A549 (cell line): ENCODE measurements around the gene CDC42BPG.

ENCODE experiments used
- BCL3 ChIP-seq: fragments of >200 bp; sonication (Bioruptor Twin); formaldehyde crosslinking; IDR thresholded peaks from 3 replicates; pipeline ENCODE4 v1.6.1; 2016
- CHD2 ChIP-seq: fragments of 150-350 bp; IDR thresholded peaks from 2 replicates; pipeline ENCODE4 v1.6.1; 2014; ENCODE audit warnings: low read length; ENCODE audit not compliant: partially characterized antibody
- CTCF ChIP-seq: fragments of >200 bp; sonication (Bioruptor Twin); formaldehyde crosslinking; IDR thresholded peaks from 3 replicates; pipeline ENCODE4 v1.5.1; 2016
- EP300 ChIP-seq, 2 experiments: fragments of >200 bp; sonication (Bioruptor Twin); formaldehyde crosslinking; IDR thresholded peaks; 2 replicates in 1 of 2; 3 replicates in 1 of 2; pipeline ENCODE4 v1.6.1; 2016 to 2017
- HEYL ChIP-seq: fragments of 250-450 bp; sonication (Bioruptor Pico); IDR thresholded peaks from 2 replicates; pipeline ENCODE4 v1.8.0; 2021; ENCODE audit warnings: mild to moderate bottlenecking, moderate library complexity
- HMGXB4 ChIP-seq: fragments of 250-450 bp; sonication (Bioruptor Pico); IDR thresholded peaks from 2 replicates; pipeline ENCODE4 v1.5.0; 2021; ENCODE audit warnings: mild to moderate bottlenecking, moderate library complexity, borderline replicate concordance
- JUN ChIP-seq, 2 experiments: fragments of >200 bp; sonication (Bioruptor Twin); formaldehyde crosslinking; IDR thresholded peaks; 2 replicates in 1 of 2; 3 replicates in 1 of 2; pipeline ENCODE4 v1.6.1; 2016 to 2017
- JUNB ChIP-seq: fragments of >200 bp; sonication (Bioruptor Twin); formaldehyde crosslinking; IDR thresholded peaks from 2 replicates; pipeline ENCODE4 v1.6.1; 2016
- POLR2A ChIP-seq: IDR thresholded peaks from 2 replicates; pipeline ENCODE4 v1.6.1; 2012; ENCODE audit warnings: mild to moderate bottlenecking, low read length
- RAD21 ChIP-seq, 2 experiments: fragments of >200 bp in 1 of 2; sonication (Bioruptor Twin) in 1 of 2; formaldehyde crosslinking in 1 of 2; IDR thresholded peaks in 1 of 2; conservative IDR thresholded peaks in 1 of 2; 2 replicates in 1 of 2; 3 replicates in 1 of 2; pipeline ENCODE4 v1.6.1; 2012 to 2018; ENCODE audit warnings: inconsistent platforms in 1 of 2
- ZFP36 ChIP-seq: fragments of 450-650 bp; IDR thresholded peaks from 2 replicates; pipeline ENCODE4 v1.6.1; 2014; ENCODE audit warnings: borderline replicate concordance; ENCODE audit not compliant: partially characterized antibody

- TF ChIP-seq CTCF (no peak), ZFP36 (no peak), CHD2 (no peak), RAD21 (conservative IDR thresholded peaks at IDR 0.05 in 1 of 2, IDR thresholded peaks at IDR 0.05 in 1 of 2) (no peak), JUNB (no peak), BCL3 (no peak), EP300 (IDR thresholded peaks at IDR 0.05) (no peak), HEYL (CRISPR knock-in tag) (no peak), POLR2A (no peak), HMGXB4 (CRISPR knock-in tag) (no peak), JUN (IDR thresholded peaks at IDR 0.05) (no peak; a peak in 1 of 5 replicates)
Measured at GRCh38 chr11:64843686-64844329, 645 bp downstream of the CDC42BPG start.
